HEK293T (cell line): Measurements from ENCODE around the gene SPTBN4.

Source experiments
- BHLHE40 ChIP-seq: fragments of 450-650 bp; IDR thresholded peaks from 2 replicates; pipeline ENCODE4 v1.6.1; 2016; ENCODE audit warnings: mild to moderate bottlenecking, moderate library complexity, borderline replicate concordance
- CTBP1 ChIP-seq: fragments of 450-650 bp; IDR thresholded peaks from 2 replicates; pipeline ENCODE4 v1.6.1; 2016; ENCODE audit warnings: borderline replicate concordance
- ELF4 ChIP-seq: fragments of 450-650 bp; IDR thresholded peaks from 2 replicates; pipeline ENCODE4 v1.6.1; 2017; ENCODE audit warnings: antibody characterized with exemption
- FOXK2 ChIP-seq: fragments of 450-650 bp; IDR thresholded peaks from 2 replicates; pipeline ENCODE4 v1.6.1; 2016; ENCODE audit warnings: mild to moderate bottlenecking
- FOXM1 ChIP-seq: fragments of 450-650 bp; IDR thresholded peaks from 2 replicates; pipeline ENCODE4 v1.6.1; 2017; ENCODE audit warnings: mild to moderate bottlenecking, borderline replicate concordance
- LEF1 ChIP-seq: fragments of 450-650 bp; IDR thresholded peaks from 2 replicates; pipeline ENCODE4 v1.6.1; 2017; ENCODE audit warnings: mild to moderate bottlenecking, borderline replicate concordance
- NFRKB ChIP-seq: fragments of 450-650 bp; IDR thresholded peaks from 2 replicates; pipeline ENCODE4 v1.6.1; 2016; ENCODE audit warnings: mild to moderate bottlenecking, moderate library complexity
- SP1 ChIP-seq: fragments of 450-650 bp; IDR thresholded peaks from 2 replicates; pipeline ENCODE4 v1.6.1; 2017
- SUZ12 ChIP-seq: fragments of 450-650 bp; IDR thresholded peaks from 2 replicates; pipeline ENCODE4 v1.6.1; 2016; ENCODE audit warnings: mild to moderate bottlenecking
- TF ChIP-seq, protein P1 (sequence below): fragments of 450-650 bp; IDR thresholded peaks from 2 replicates; pipeline ENCODE4 v1.6.1; 2016

GRCh38 chr19:40539070-40539469 lies 72.3 kb downstream of the SPTBN4 start:
- TF ChIP-seq SP1 (no peak), LEF1 (no peak), ELF4 (no peak), BHLHE40 (no peak), FOXK2 (no peak), CTBP1 (no peak), SUZ12 (no peak), FOXM1 (no peak), NFRKB (no peak)
- TF ChIP-seq, protein P1, sequence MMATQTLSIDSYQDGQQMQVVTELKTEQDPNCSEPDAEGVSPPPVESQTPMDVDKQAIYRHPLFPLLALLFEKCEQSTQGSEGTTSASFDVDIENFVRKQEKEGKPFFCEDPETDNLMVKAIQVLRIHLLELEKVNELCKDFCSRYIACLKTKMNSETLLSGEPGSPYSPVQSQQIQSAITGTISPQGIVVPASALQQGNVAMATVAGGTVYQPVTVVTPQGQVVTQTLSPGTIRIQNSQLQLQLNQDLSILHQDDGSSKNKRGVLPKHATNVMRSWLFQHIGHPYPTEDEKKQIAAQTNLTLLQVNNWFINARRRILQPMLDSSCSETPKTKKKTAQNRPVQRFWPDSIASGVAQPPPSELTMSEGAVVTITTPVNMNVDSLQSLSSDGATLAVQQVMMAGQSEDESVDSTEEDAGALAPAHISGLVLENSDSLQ = no peak
